ENCODE results near the gene RNF145. TPM values are rescaled to one million over a fixed set of nuclear protein-coding genes. Genes with fewer than 3 reads are reported as not detected.

RNF145 gene
- polyA plus RNA-seq, 3 donors = 9.1 to 23.6 (median 11.5) TPM

DNA sequence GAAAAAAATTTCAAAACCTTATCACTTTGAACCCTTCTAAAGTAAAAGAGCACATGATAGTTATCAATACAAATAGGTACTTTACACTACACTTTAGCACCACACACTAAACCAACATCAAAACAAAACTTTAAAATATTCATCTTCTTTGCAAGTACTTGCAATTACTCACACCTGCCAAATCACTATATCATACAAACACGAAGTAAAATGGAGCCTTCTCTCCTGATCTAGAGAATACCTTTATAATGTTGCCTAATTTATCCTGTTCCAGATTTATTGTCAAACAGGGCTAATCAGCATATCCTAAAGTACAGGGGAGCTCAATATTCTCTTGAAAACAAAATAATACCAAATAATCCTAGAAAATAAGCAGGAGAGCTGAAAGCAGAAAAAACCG lies 3.0 kb downstream of the RNF145 start:
- H2AFZ ChIP-seq (ENCODE audit: insufficient read depth, low read depth, low read length, poor library complexity, severe bottlenecking) = no peak overlapping the region
- no CpG with 5 or more reads among the region's 2 CpGs for WGBS (ENCODE audit: insufficient coverage)
- H3K4me2 ChIP-seq (replicated peaks; ENCODE audit: extremely low read depth, low read length, poor library complexity, severe bottlenecking) = peak overlapping the region; percentile 10
- H3K9ac ChIP-seq (ENCODE audit: insufficient read depth, low read length, poor library complexity, severe bottlenecking) = no peak overlapping the region
- Mint-ChIP-seq H3K4me3 (no peak overlapping the region), H3K36me3 (peaks cover 12 to 15% of the 10 kb centered on the region in 2 donors), H3K9me3 (no peaks in the 10 kb centered on the region), H3K27me3 (ENCODE audit: low read depth in 3 of 3) (peaks cover 0 to 3% (median 0%) of the 10 kb centered on the region in 3 donors), H3K27ac (peak overlapping the region in 3 of 7 donors; percentile 46 to 95 (median 56)), H3K4me1 (peaks cover 44% of the 10 kb centered on the region)
- peaks cover 80% of the 10 kb centered on the region for H3K79me2 ChIP-seq (ENCODE audit: insufficient read depth, low read length)
- H3K4me1 ChIP-seq (ENCODE audit: control insufficient read depth in 1 of 2, insufficient read depth in 2 of 2, low read length in 2 of 2) = peaks cover 30 to 46% of the 10 kb centered on the region in 2 donors
- H3K27me3 ChIP-seq (ENCODE audit: control insufficient read depth in 2 of 2, insufficient read depth in 2 of 2, low read length in 2 of 2) = no peaks in the 10 kb centered on the region
- H4K20me1 ChIP-seq (ENCODE audit: insufficient read depth, low read length) = peaks cover 70% of the 10 kb centered on the region
- TF ChIP-seq, protein P1, sequence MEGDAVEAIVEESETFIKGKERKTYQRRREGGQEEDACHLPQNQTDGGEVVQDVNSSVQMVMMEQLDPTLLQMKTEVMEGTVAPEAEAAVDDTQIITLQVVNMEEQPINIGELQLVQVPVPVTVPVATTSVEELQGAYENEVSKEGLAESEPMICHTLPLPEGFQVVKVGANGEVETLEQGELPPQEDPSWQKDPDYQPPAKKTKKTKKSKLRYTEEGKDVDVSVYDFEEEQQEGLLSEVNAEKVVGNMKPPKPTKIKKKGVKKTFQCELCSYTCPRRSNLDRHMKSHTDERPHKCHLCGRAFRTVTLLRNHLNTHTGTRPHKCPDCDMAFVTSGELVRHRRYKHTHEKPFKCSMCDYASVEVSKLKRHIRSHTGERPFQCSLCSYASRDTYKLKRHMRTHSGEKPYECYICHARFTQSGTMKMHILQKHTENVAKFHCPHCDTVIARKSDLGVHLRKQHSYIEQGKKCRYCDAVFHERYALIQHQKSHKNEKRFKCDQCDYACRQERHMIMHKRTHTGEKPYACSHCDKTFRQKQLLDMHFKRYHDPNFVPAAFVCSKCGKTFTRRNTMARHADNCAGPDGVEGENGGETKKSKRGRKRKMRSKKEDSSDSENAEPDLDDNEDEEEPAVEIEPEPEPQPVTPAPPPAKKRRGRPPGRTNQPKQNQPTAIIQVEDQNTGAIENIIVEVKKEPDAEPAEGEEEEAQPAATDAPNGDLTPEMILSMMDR (IDR thresholded peaks at IDR 0.05) = no peak
- intact Hi-C loops (cut with micrococcal nuclease) = loop anchor here in 1 of 2 donors (5.0 kb wide), 1 partner anchor 56 kb away; the partner anchor contains the start of gene UBLCP1
- DNase-seq = no peak
- no peak overlapping the region for H3K27ac ChIP-seq (ENCODE audit: low read depth in 1 of 2, low read length in 2 of 2)
- H3K4me3 ChIP-seq (replicated peaks in 1 of 3; ENCODE audit: low read depth in 2 of 3, low read length in 3 of 3) = no peak overlapping the region
- H3K9me3 ChIP-seq (replicated peaks in 1 of 2; ENCODE audit: control insufficient read depth in 1 of 2, insufficient read depth in 1 of 2, low read length in 2 of 2) = no peaks in the 10 kb centered on the region
- peaks cover 8 to 20% of the 10 kb centered on the region in 2 donors for H3K36me3 ChIP-seq (replicated peaks in 1 of 2; ENCODE audit: control insufficient read depth in 1 of 2, insufficient read depth in 2 of 2, low read length in 2 of 2)

DNA sequence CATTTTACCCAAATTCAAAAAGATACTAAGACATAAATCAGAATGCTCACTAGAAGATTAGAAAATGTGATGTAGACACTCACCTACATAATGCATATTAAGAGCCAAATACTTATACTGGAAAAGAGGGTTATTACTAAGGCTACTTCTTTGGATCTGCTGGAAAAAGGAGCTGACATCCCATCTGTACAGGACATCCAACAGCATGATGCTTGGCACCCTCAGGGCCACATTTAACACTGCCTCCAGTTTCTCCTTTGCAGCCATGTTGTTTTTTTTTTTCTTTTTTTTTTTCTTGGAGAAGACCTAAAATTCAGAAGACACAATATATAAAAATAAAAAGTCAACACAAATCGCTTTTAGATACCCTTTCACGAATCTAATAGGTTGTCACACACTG lies 6.0 kb downstream of the RNF145 start:
- H3K9ac ChIP-seq (ENCODE audit: insufficient read depth, low read length, poor library complexity, severe bottlenecking) = no peak overlapping the region
- H3K36me3 ChIP-seq (replicated peaks in 1 of 2; ENCODE audit: control insufficient read depth in 1 of 2, insufficient read depth in 2 of 2, low read length in 2 of 2) = peaks cover 10 to 28% of the 10 kb centered on the region in 2 donors
- TF ChIP-seq, protein P1 (IDR thresholded peaks at IDR 0.05) = no peak
- WGBS (ENCODE audit: insufficient coverage) = no CpG with 5 or more reads among the region's 2 CpGs
- H3K9me3 ChIP-seq (replicated peaks in 1 of 2; ENCODE audit: control insufficient read depth in 1 of 2, insufficient read depth in 1 of 2, low read length in 2 of 2) = no peaks in the 10 kb centered on the region
- H3K4me3 ChIP-seq (replicated peaks in 1 of 3; ENCODE audit: low read depth in 2 of 3, low read length in 3 of 3) = no peak overlapping the region
- no peak for DNase-seq
- H3K4me1 ChIP-seq (ENCODE audit: control insufficient read depth in 1 of 2, insufficient read depth in 2 of 2, low read length in 2 of 2) = peaks cover 26 to 43% of the 10 kb centered on the region in 2 donors
- no peak overlapping the region for H3K4me2 ChIP-seq (replicated peaks; ENCODE audit: extremely low read depth, low read length, poor library complexity, severe bottlenecking)
- Mint-ChIP-seq H3K4me1 (peaks cover 38% of the 10 kb centered on the region), H3K4me3 (no peak overlapping the region), H3K9me3 (no peaks in the 10 kb centered on the region), H3K27me3 (ENCODE audit: low read depth in 3 of 3) (peaks cover 0 to under 1% (median 0%) of the 10 kb centered on the region in 3 donors), H3K36me3 (peaks cover 12 to 18% of the 10 kb centered on the region in 2 donors), H3K27ac (no peak overlapping the region)
- peaks cover 96% of the 10 kb centered on the region for H4K20me1 ChIP-seq (ENCODE audit: insufficient read depth, low read length)
- H3K27me3 ChIP-seq (ENCODE audit: control insufficient read depth in 2 of 2, insufficient read depth in 2 of 2, low read length in 2 of 2) = no peaks in the 10 kb centered on the region
- H2AFZ ChIP-seq (ENCODE audit: insufficient read depth, low read depth, low read length, poor library complexity, severe bottlenecking) = no peak overlapping the region
- intact Hi-C loops (cut with micrococcal nuclease) = no loop called here
- H3K27ac ChIP-seq (ENCODE audit: low read depth in 1 of 2, low read length in 2 of 2) = no peak overlapping the region
- H3K79me2 ChIP-seq (ENCODE audit: insufficient read depth, low read length) = peaks cover 97% of the 10 kb centered on the region
